Endothelial cell of umbilical vein (primary cell): ENCODE measurements around the gene IFITM5. TPM values are rescaled to one million over a fixed set of nuclear protein-coding genes. Genes with fewer than 3 reads are reported as not detected.

Experiments used
- BruUV-seq: library from RNA; stranded (reverse); fragments of 400-500 nt; replicated peaks from 2 replicates; lab custom pipeline; 2021; lab: Mats Ljungman, UMichigan
- CTCF ChIA-PET: fragments of 300-600, 350-600 bp; sonication (Branson Sonifier 250); formaldehyde crosslinking; loops from one replicate; lab custom pipeline; 2021; ENCODE audit warnings: antibody characterized with exemption, inconsistent platforms; lab: Charles Lee
- POLR2A ChIA-PET: fragments of 300-600, 350-600 bp; sonication (Branson Sonifier 250); formaldehyde crosslinking; loops from one replicate; lab custom pipeline; 2021; ENCODE audit warnings: antibody characterized with exemption, inconsistent platforms; lab: Charles Lee
- DNase-seq: peaks from one replicate; pipeline ENCODE4 v3.0.0-alpha.2; 2011; ENCODE audit warnings: low read depth, low spot score
- FAIRE-seq: peaks from 2 replicates; lab custom pipeline; 2011; peaks lifted over from hg19 to GRCh38; lab: Jason Lieb, UNC
- H2AFZ ChIP-seq: 2 replicates; pipeline ENCODE4 v1.6.0; 2012; ENCODE audit warnings: low read depth, low read length, control low read depth, inconsistent platforms
- H3K27ac ChIP-seq: 2 replicates; pipeline ENCODE4 v1.5.1; 2011; ENCODE audit warnings: low read depth, mild to moderate bottlenecking, control low read depth, low read length, moderate library complexity; ENCODE audit not compliant: insufficient read depth
- H3K27me3 ChIP-seq, 2 experiments: 2 replicates each; pipeline versions ENCODE4 v1.6.0 to v1.6.1; 2011; ENCODE audit warnings: low read length in 2 of 2, mixed read lengths in 1 of 2; ENCODE audit not compliant: control insufficient read depth in 2 of 2, insufficient read depth in 2 of 2
- H3K36me3 ChIP-seq, 2 experiments: 2 replicates in 1 of 2; 3 replicates in 1 of 2; pipeline ENCODE4 v1.5.1; 2011; ENCODE audit warnings: low read length in 2 of 2, mild to moderate bottlenecking in 1 of 2, moderate library complexity in 1 of 2; ENCODE audit not compliant: control insufficient read depth in 2 of 2, insufficient read depth in 2 of 2; ENCODE audit errors: extremely low read depth in 1 of 2
- H3K4me1 ChIP-seq: 3 replicates; pipeline ENCODE4 v1.5.1; 2011; ENCODE audit warnings: mild to moderate bottlenecking, low read length; ENCODE audit not compliant: control insufficient read depth, insufficient read depth; ENCODE audit errors: extremely low read depth
- H3K4me2 ChIP-seq: 2 replicates; pipeline ENCODE4 v1.6.1; 2011; ENCODE audit warnings: low read length, control low read depth, mixed read lengths; ENCODE audit not compliant: insufficient read depth
- H3K4me3 ChIP-seq, 3 experiments: fragments of 200-600 bp in 1 of 3; sonication (generic), shearing (Covaris generic) in 1 of 3; replicated peaks in 1 of 3; 2 replicates each; pipeline ENCODE4 v1.5.1; 2011 to 2016; ENCODE audit warnings: control low read depth in 3 of 3, low read length in 3 of 3, mild to moderate bottlenecking in 2 of 3, inconsistent platforms in 1 of 3, low read depth in 1 of 3, moderate library complexity in 1 of 3; ENCODE audit not compliant: insufficient read depth in 1 of 3
- H3K79me2 ChIP-seq: 2 replicates; pipeline ENCODE4 v1.6.0; 2012; ENCODE audit warnings: low read length, inconsistent platforms; ENCODE audit not compliant: control insufficient read depth, insufficient read depth
- H3K9ac ChIP-seq: replicated peaks from 2 replicates; pipeline ENCODE3; 2011; ENCODE audit warnings: low read length, control low read depth; ENCODE audit not compliant: insufficient read depth; ENCODE audit errors: extremely low read depth
- H3K9me1 ChIP-seq: replicated peaks from 3 replicates; pipeline ENCODE4 v1.6.0; 2011; ENCODE audit warnings: mild to moderate bottlenecking, low read length; ENCODE audit not compliant: control insufficient read depth, insufficient read depth; ENCODE audit errors: extremely low read depth
- H3K9me3 ChIP-seq: replicated peaks from 2 replicates; pipeline ENCODE4 v1.5.1; 2012; ENCODE audit warnings: low read length, inconsistent platforms; ENCODE audit not compliant: control insufficient read depth, insufficient read depth
- H4K20me1 ChIP-seq: replicated peaks from 2 replicates; pipeline ENCODE3; 2011; ENCODE audit warnings: mild to moderate bottlenecking, low read length; ENCODE audit not compliant: control insufficient read depth, insufficient read depth; ENCODE audit errors: extremely low read depth
- CTCF ChIP-seq, 2 donors: IDR thresholded peaks; 1 replicate in 1 of 2; 2 replicates in 1 of 2; pipeline ENCODE4 v1.5.1; 2011; ENCODE audit warnings: low read length in 2 of 2, mild to moderate bottlenecking in 2 of 2, moderate library complexity in 2 of 2, control low read depth in 1 of 2, inconsistent platforms in 1 of 2, low read depth in 1 of 2; ENCODE audit not compliant: insufficient read depth in 1 of 2; ENCODE audit errors: extremely low read depth in 1 of 2
- EZH2 ChIP-seq: IDR thresholded peaks from 2 replicates; pipeline ENCODE4 v1.6.1; 2012; ENCODE audit warnings: borderline replicate concordance, low read depth, mild to moderate bottlenecking, moderate library complexity, low read length, inconsistent platforms; ENCODE audit not compliant: severe bottlenecking
- FOS ChIP-seq: IDR thresholded peaks from 2 replicates; pipeline ENCODE4 v1.6.1; 2011; ENCODE audit warnings: mild to moderate bottlenecking, low read length, moderate library complexity, borderline replicate concordance; ENCODE audit not compliant: insufficient read depth
- GATA2 ChIP-seq: IDR thresholded peaks from 2 replicates; pipeline ENCODE4 v1.7.0; 2011; ENCODE audit warnings: low read depth, mild to moderate bottlenecking, moderate library complexity, mixed read lengths, low read length; ENCODE audit not compliant: insufficient read length, insufficient read depth
- JUN ChIP-seq: IDR thresholded peaks from 2 replicates; pipeline ENCODE4 v1.6.1; 2011; ENCODE audit warnings: borderline replicate concordance, low read depth; ENCODE audit not compliant: insufficient read length, insufficient read depth
- MAX ChIP-seq: IDR thresholded peaks from 2 replicates; pipeline ENCODE4 v1.6.1; 2011; ENCODE audit not compliant: insufficient read depth, insufficient read length
- MYC ChIP-seq: IDR thresholded peaks from one replicate; pipeline ENCODE4 v1.6.1; 2011; ENCODE audit warnings: mild to moderate bottlenecking, low read depth, low read length
- POLR2A ChIP-seq: IDR thresholded peaks from 2 replicates; pipeline ENCODE4 v1.6.1; 2012; ENCODE audit warnings: low read depth, mild to moderate bottlenecking, control low read depth, low read length
- POLR2AphosphoS5 ChIP-seq: IDR thresholded peaks from 2 replicates; pipeline ENCODE4 v1.6.1; 2012; ENCODE audit warnings: low read depth, mild to moderate bottlenecking, control low read depth, low read length, moderate library complexity; ENCODE audit not compliant: insufficient read depth
- dilution Hi-C: fragments of 300-500 bp; cut with MboI; formaldehyde crosslinking; loops from one replicate; pipeline ENCODE4 v1.15.0; 2019; ENCODE audit warnings: low sequenced_read_pairs; ENCODE audit not compliant: extremely low pct_ligation_motif_present
- intact Hi-C: fragments of 100-400 bp; cut with micrococcal nuclease; formaldehyde crosslinking; loops from one replicate; pipeline ENCODE4 v1.10.0; 2022
- polyA plus RNA-seq, 4 experiments: library from polyadenylated mRNA; depleted of rRNA in 3 of 4; stranded (reverse) in 3 of 4; unstranded in 1 of 4; fragments of >200 nt; gene quantifications; 2 replicates each; pipeline versions ENCODE4 v1.2.1 to v1.2.3, GENCODE V29; 2011 to 2012; ENCODE audit warnings: missing spikeins in 1 of 4
- total RNA-seq: library from RNA; stranded (reverse); gene quantifications from 2 replicates; pipeline ENCODE4 v1.2.3, GENCODE V29; 2021

IFITM5 gene
- total and polyA plus RNA-seq, 2 donors (not counting 3 experiments of a cell fraction or from before 2014, with no cell fraction given): not detected

- DNase-seq (no peak), FAIRE-seq (no peak)
- CTCF ChIA-PET: interaction anchor here (1.2 kb wide), 1 partner anchor 65 kb away, joined by 5 read pairs; no protein-coding TSS in a partner anchor
- BruUV-seq: no TSS peak
- H3K4me1 ChIP-seq: peaks cover 7% of the 10 kb centered on the region
- dilution Hi-C loops (no loop called here), intact Hi-C loops (no loop called here)
- TF ChIP-seq POLR2AphosphoS5 (no peak), MYC (no peak), GATA2 (no peak), MAX (no peak), POLR2A (no peak), FOS (no peak), JUN (no peak), EZH2 (no peak), CTCF (IDR thresholded peaks at IDR 0.05; ENCODE audit: extremely low read depth in 1 of 2, insufficient read depth in 1 of 2, low read depth in 1 of 2, low read length in 2 of 2) (no peak)
- H3K9me1 ChIP-seq: no peaks in the 10 kb centered on the region
- peaks cover 19 to 28% of the 10 kb centered on the region in 2 experiments for H3K27me3 ChIP-seq
- peaks cover 11% of the 10 kb centered on the region for H3K79me2 ChIP-seq
- H3K9me3 ChIP-seq: no peaks in the 10 kb centered on the region
- no peak overlapping the region for H3K4me3 ChIP-seq
- H3K36me3 ChIP-seq: no peaks in the 10 kb centered on the region
- no peak overlapping the region for H3K4me2 ChIP-seq
- no peaks in the 10 kb centered on the region for H4K20me1 ChIP-seq
- H3K9ac ChIP-seq: no peak overlapping the region
- POLR2A ChIA-PET: no interaction called here
- no peak overlapping the region for H2AFZ ChIP-seq
- H3K27ac ChIP-seq: no peak overlapping the region
Observed at GRCh38 chr11:315516-315994, 16.2 kb upstream of the IFITM5 start.
